ENCODE results near the gene CDC42EP2. TPM values are rescaled to one million over a fixed set of nuclear protein-coding genes. Genes with fewer than 3 reads are reported as not detected.
A peak's percentile ranks its signal among the peaks of the same experiment; 100 is the strongest.

Gene CDC42EP2
- total and polyA plus RNA-seq, 2 of the 13 experiments (the other 11 are each of a cell fraction or from before 2014, with no cell fraction given), result 2.3 to 7.1 TPM

- TF ChIP-seq ZNF142 (CRISPR knock-in tag; IDR thresholded peaks at IDR 0.05) (peak; percentile 91; the same call in 1 of the 2 replicates), POLR2G (IDR thresholded peaks at IDR 0.05; ENCODE audit: low read depth, low read length) (peak; percentile 82), ZNF678 (CRISPR knock-in tag; IDR thresholded peaks at IDR 0.05) (no peak), ZSCAN31 (CRISPR knock-in tag; IDR thresholded peaks at IDR 0.05; ENCODE audit: low read depth) (peak; percentile 60), GLMP (CRISPR knock-in tag; IDR thresholded peaks at IDR 0.05; ENCODE audit: borderline replicate concordance) (no peak), ZNF589 (CRISPR knock-in tag; conservative IDR thresholded peaks at IDR 0.05) (0 out of 2 replicates have a peak, but pooled peaks have one; percentile 53), HES4 (CRISPR knock-in tag; IDR thresholded peaks at IDR 0.05; ENCODE audit: borderline replicate concordance) (peak; percentile 44; the same call in 1 of the 2 replicates), SP4 (CRISPR knock-in tag; IDR thresholded peaks at IDR 0.05) (peak; percentile 87), ZNF30 (CRISPR knock-in tag; IDR thresholded peaks at IDR 0.05) (no peak), YEATS4 (CRISPR knock-in tag; IDR thresholded peaks at IDR 0.05; ENCODE audit: borderline replicate concordance) (0 out of 2 replicates have a peak, but pooled peaks have one; percentile 21), RBFOX2 (IDR thresholded peaks at IDR 0.05; ENCODE audit: low read depth, low read length) (peak; percentile 80), RXRA (CRISPR knock-in tag; IDR thresholded peaks at IDR 0.05) (0 out of 2 replicates have a peak, but pooled peaks have one; percentile 20), ZNF432 (CRISPR knock-in tag; IDR thresholded peaks at IDR 0.05; ENCODE audit: borderline replicate concordance) (no peak), ZFX (CRISPR knock-in tag; IDR thresholded peaks at IDR 0.05; ENCODE audit: low read depth) (peak; percentile 86), SALL1 (CRISPR knock-in tag; IDR thresholded peaks at IDR 0.05) (peak; percentile 31; the same call in 1 of the 2 replicates), ZNF34 (CRISPR knock-in tag; IDR thresholded peaks at IDR 0.05; ENCODE audit: borderline replicate concordance) (0 out of 2 replicates have a peak, but pooled peaks have one; percentile 58), NFYB (CRISPR knock-in tag; IDR thresholded peaks at IDR 0.05) (peak; percentile 86), ZNF367 (CRISPR knock-in tag; IDR thresholded peaks at IDR 0.05; ENCODE audit: borderline replicate concordance) (0 out of 2 replicates have a peak, but pooled peaks have one; percentile 37), ZNF724P (CRISPR knock-in tag; IDR thresholded peaks at IDR 0.05; ENCODE audit: borderline replicate concordance) (peak; percentile 38), SIX1 (CRISPR knock-in tag; IDR thresholded peaks at IDR 0.05; ENCODE audit: borderline replicate concordance) (no peak)
- TF ChIP-seq, protein P1, sequence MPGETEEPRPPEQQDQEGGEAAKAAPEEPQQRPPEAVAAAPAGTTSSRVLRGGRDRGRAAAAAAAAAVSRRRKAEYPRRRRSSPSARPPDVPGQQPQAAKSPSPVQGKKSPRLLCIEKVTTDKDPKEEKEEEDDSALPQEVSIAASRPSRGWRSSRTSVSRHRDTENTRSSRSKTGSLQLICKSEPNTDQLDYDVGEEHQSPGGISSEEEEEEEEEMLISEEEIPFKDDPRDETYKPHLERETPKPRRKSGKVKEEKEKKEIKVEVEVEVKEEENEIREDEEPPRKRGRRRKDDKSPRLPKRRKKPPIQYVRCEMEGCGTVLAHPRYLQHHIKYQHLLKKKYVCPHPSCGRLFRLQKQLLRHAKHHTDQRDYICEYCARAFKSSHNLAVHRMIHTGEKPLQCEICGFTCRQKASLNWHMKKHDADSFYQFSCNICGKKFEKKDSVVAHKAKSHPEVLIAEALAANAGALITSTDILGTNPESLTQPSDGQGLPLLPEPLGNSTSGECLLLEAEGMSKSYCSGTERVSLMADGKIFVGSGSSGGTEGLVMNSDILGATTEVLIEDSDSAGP (CRISPR knock-in tag; IDR thresholded peaks at IDR 0.05; ENCODE audit: borderline replicate concordance), result peak; percentile 28; the same call in 1 of the 2 replicates
Observed at GRCh38 chr11:65354265-65355012, 39.8 kb downstream of the CDC42EP2 start, which contains the start of gene TIGD3 (continued).
